ENCODE data around the gene SLC22A31. TPM values are rescaled to one million over a fixed set of nuclear protein-coding genes. Genes with fewer than 3 reads are reported as not detected.

The SLC22A31 gene
- total and polyA plus RNA-seq, 9 of the 15 experiments (the other 6 are each of a cell fraction or from before 2014, with no cell fraction given), result 0.29 to 2.2 (median 0.47) TPM; not detected in 3

GRCh38 chr16:89155851-89156739 is 44.2 kb downstream of the SLC22A31 start:
- POLR2A ChIA-PET, result interaction anchor here (0.8 kb wide), 1 partner anchor 13 kb away, joined by 3 read pairs; no protein-coding TSS in a partner anchor
- in situ Hi-C loops (cut with MboI) (no loop called here), intact Hi-C loops (cut with micrococcal nuclease) (no loop called here)
- CTCF ChIA-PET (ENCODE audit: low intra/inter-chr PET ratio), result no interaction called here
- DNase-seq (ENCODE audit: extremely low read depth in 1 of 4, low spot score in 3 of 4) (no peak), ATAC-seq (no peak; the same call in 2 of the 3 replicates), FAIRE-seq (no peak)
- no peaks in the 10 kb centered on the region for H4K20me1 ChIP-seq (replicated peaks; ENCODE audit: control insufficient read depth, insufficient read depth, low read length)
- no peak overlapping the region for H3K4me3 ChIP-seq
- no TSS peak for BruUV-seq (replicated peaks)
- H3K9ac ChIP-seq (ENCODE audit: insufficient read depth in 1 of 2, low read depth in 2 of 2, low read length in 2 of 2), result peak overlapping the region in 1 of 2 experiments; percentile 74; a peak in 2 of 4 replicates
- H3K4me1 ChIP-seq (replicated peaks in 1 of 2; ENCODE audit: control insufficient read depth in 2 of 2, insufficient read depth in 2 of 2, low read length in 2 of 2), result peaks cover 0 to 60% of the 10 kb centered on the region in 2 experiments; a peak in 3 of 5 replicates
- H3K9me3 ChIP-seq (replicated peaks; ENCODE audit: control insufficient read depth, insufficient read depth, low read depth, low read length), result peaks cover 14% of the 10 kb centered on the region
- H3K27me3 ChIP-seq (ENCODE audit: control insufficient read depth in 2 of 2, insufficient read depth in 2 of 2, low read length in 2 of 2), result no peaks in the 10 kb centered on the region
- WGBS (ENCODE audit: insufficient coverage, low coverage, missing lambda C conversion rate), result 69% methylated on average over 22 of the region's 24 CpGs
- H3K4me2 ChIP-seq (ENCODE audit: insufficient read depth, low read length), result no peak overlapping the region
- no peak for TF ChIP-seq SIN3B (IDR thresholded peaks at IDR 0.05; ENCODE audit: low read depth)
- TF ChIP-seq, protein P1, sequence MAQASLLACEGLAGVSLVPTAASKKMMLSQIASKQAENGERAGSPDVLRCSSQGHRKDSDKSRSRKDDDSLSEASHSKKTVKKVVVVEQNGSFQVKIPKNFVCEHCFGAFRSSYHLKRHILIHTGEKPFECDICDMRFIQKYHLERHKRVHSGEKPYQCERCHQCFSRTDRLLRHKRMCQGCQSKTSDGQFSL (CRISPR knock-in tag; IDR thresholded peaks at IDR 0.05), result peak; percentile 30; the same call in 1 of the 2 replicates
- TF ChIP-seq, protein P1 (tag; IDR thresholded peaks at IDR 0.05), result no peak
- TF ChIP-seq POLR2G (IDR thresholded peaks at IDR 0.05; ENCODE audit: low read depth, low read length), result peak; percentile 65; the same call in 1 of the 2 replicates
- TF ChIP-seq ZNF311 (CRISPR knock-in tag; IDR thresholded peaks at IDR 0.05), result no peak
- TF ChIP-seq POLR2B (IDR thresholded peaks at IDR 0.05; ENCODE audit: low read depth, partially characterized antibody), result peak; percentile 42
- no peak overlapping the region for H3K27ac ChIP-seq (ENCODE audit: extremely low read depth, low read depth, low read length)
- H3K36me3 ChIP-seq (ENCODE audit: control insufficient read depth, insufficient read depth, low read length), result peaks cover 2% of the 10 kb centered on the region; the same call in 1 of the 3 replicates
- H2AFZ ChIP-seq (ENCODE audit: low read depth, low read length), result no peak overlapping the region
- no peaks in the 10 kb centered on the region for H3K79me2 ChIP-seq (ENCODE audit: control insufficient read depth, insufficient read depth, low read length)
- H3K9me1 ChIP-seq (ENCODE audit: control insufficient read depth, insufficient read depth, low read length), result no peaks in the 10 kb centered on the region
